AG10803 (cell line): ENCODE measurements around the gene NAXD.
A peak's percentile ranks its signal among the peaks of the same experiment; 100 is the strongest.

Experiments used
- DNase-seq: peaks from one replicate; pipeline ENCODE4 v3.0.0; 2010; ENCODE audit warnings: low read depth
- H3K4me3 ChIP-seq: 2 replicates; pipeline ENCODE4 v1.5.1; 2011; ENCODE audit warnings: mild to moderate bottlenecking, low read length, control low read depth
- TF ChIP-seq, protein P1 (sequence below): conservative IDR thresholded peaks from 2 replicates; pipeline ENCODE4 v1.5.1; 2011; ENCODE audit warnings: mild to moderate bottlenecking, low read length, control low read depth, inconsistent platforms

Gene NAXD

DNA sequence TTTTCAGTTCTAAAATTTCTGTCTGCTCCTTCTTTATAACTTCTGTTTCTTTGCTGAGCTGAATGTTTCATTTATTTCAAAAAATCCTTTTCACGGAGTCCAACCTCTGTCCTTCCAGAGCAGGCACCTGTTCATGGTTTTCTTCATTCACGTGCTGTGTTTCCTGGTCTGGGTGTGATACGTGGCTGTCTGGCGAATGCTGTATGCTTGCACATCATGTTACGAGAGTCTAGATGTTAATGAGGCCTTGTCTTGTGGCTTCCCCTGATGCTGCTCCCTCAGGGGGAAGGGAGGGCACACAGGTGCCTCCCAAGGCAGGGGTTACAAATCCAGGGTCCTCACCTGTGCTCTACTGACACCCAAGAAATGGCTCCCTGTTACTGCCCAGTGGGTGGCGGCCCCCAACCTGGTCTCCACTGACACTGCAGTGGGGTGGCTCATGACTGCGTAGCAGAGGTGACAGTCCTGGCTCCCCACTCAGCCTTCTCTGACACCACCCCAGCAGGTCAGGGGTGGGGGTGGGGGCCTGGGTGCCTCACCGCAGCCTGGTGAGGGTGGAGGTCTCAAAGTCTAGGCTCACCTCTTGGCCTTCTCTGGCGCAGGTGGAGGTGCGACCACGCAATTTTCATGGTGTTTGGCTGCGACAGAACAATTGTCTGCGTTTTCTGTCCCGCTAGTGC lies 33.7 kb upstream of the NAXD start:
- H3K4me3 ChIP-seq = no peak overlapping the region
- TF ChIP-seq, protein P1, sequence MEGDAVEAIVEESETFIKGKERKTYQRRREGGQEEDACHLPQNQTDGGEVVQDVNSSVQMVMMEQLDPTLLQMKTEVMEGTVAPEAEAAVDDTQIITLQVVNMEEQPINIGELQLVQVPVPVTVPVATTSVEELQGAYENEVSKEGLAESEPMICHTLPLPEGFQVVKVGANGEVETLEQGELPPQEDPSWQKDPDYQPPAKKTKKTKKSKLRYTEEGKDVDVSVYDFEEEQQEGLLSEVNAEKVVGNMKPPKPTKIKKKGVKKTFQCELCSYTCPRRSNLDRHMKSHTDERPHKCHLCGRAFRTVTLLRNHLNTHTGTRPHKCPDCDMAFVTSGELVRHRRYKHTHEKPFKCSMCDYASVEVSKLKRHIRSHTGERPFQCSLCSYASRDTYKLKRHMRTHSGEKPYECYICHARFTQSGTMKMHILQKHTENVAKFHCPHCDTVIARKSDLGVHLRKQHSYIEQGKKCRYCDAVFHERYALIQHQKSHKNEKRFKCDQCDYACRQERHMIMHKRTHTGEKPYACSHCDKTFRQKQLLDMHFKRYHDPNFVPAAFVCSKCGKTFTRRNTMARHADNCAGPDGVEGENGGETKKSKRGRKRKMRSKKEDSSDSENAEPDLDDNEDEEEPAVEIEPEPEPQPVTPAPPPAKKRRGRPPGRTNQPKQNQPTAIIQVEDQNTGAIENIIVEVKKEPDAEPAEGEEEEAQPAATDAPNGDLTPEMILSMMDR = no peak
- DNase-seq = no peak

DNA sequence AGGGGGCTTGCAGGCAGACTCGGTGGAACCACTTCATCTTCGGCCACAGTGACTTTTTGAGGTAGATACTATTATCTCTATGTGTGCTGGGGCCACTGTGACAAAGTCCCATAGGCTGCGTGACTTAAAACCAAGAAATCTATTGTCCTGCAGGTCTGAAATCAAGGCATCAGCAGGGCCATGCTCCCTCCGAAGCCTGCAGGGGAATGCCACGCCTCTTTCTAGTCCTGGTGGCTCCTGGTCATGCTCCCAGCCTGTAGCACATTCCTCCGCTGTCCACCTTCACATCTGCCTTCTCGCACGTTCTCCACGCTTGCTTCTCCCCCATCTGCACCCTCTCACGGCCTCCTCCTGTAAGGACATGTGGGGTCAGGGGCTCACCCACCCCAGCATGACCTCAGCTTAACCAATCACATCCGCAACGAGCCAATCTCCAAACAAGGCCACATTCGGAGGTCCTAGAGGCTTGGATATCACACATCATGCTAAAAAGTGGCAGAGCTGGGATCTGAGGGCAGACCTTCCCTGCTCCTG lies 32.9 kb upstream of the NAXD start:
- no peak overlapping the region for H3K4me3 ChIP-seq
- DNase-seq = no peak
- TF ChIP-seq, protein P1 = no peak

DNA sequence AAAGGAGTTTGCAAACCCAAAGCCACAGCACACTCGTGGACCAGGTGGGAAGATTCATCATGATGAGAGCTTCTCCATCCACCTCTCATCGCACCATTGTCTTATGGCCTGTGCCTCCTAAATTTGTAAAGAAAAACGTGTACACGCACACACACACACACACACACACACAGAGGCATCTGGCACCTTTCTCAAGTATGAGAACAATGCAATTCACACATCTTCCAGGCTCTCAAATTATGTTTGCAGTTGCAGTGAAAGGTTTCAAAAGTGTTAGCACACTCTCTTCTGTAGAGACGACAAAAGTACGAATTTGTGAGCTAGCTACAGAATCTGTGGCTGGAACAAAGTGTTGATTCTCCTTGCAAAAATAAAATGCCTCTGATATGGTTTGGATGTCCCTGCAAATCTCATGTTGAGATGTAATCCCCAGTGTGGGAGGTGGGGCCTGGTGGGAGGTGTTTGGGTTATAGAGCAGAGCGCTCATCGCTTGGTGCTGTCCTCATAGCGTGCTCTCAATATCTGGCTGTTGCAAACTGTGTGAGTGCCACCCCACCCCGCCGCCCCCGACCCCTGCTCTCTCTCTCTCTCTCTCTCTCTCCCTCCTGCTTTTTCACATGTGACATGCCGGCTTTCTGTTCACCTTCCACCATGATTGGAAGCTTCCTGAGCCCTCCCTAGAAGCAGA lies 32.0 kb upstream of the NAXD start:
- TF ChIP-seq, protein P1 = no peak
- H3K4me3 ChIP-seq = no peak overlapping the region
- no peak for DNase-seq

DNA sequence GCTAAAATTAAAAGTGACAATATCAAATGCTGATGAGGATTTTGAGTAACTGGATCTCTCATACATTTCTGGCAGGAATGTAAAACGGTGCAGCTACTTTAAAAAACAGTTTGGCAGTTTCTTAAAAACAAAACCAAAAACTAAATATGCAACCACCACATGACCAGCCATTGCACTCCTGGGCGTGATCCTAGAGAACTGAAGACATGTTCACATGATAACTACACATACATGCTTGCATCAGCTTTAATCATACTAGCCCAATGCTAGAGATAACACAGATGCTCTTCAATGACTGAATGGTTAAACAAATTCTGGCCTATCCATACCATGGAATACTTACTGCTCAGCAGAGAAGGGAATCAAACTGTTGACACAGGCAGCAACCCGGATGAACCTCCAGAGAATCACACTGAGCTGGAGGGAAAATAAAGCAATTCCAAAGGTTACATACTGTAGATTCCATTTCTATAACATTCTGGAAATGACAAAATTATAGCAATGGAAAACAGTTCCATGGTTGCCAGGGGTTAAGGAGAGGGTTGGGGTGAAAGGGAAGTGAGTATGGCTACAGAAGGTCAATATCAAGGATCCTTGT lies 25.5 kb upstream of the NAXD start:
- TF ChIP-seq, protein P1 = no peak
- no peak for DNase-seq
- no peak overlapping the region for H3K4me3 ChIP-seq

DNA sequence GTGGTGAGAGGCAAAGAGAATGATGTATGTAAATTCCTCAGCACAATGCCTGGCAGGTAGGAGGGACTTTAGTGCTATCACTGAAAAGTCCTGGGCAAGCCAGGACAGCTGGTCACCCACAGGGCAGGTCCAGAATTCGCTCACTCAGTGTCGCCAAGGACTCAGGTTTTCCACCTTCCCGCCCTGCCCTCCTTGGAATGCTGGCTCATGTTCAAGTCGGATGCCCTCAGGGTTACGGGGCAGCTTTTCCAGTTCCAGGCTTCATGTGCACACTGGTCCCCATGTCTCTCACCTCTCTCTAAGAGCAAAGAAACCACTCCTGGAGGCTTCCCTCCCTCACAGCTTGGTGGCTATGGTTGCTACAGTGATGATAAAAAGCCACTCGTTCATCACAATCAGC lies 24.8 kb upstream of the NAXD start:
- H3K4me3 ChIP-seq = no peak overlapping the region
- no peak for DNase-seq
- TF ChIP-seq, protein P1 = no peak

DNA sequence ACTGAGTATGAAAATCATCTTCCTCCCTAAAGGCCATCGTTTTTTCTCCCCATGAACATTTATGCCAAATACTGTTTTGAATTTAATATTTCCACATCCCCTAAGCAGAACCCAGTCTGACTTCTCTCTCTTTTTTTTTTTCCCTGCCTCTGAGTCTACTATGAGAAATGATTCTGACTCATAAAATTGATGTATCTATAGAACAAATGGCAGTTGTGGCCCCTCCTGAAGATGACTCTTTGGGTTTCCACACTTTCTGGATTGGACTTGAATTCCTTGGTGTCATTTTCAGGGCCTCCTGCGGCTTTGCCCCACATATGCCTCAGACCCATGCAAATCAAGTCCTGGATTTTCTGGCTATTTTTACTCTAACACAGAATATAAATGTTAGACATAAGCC lies 22.7 kb upstream of the NAXD start:
- peak; percentile 53 for DNase-seq
- no peak overlapping the region for H3K4me3 ChIP-seq
- TF ChIP-seq, protein P1 = no peak
